H7 (cell line): ENCODE results near the gene RGS3. TPM values are rescaled to one million over a fixed set of nuclear protein-coding genes. Genes with fewer than 3 reads are reported as not detected.

Source experiments
- DNase-seq: peaks from one replicate; pipeline ENCODE4 v3.0.0; 2012
- H3K27me3 ChIP-seq: 2 replicates; pipeline ENCODE4 v1.6.0; 2011; ENCODE audit warnings: mild to moderate bottlenecking, low read length; ENCODE audit not compliant: control insufficient read depth, insufficient read depth
- H3K36me3 ChIP-seq: replicated peaks from 2 replicates; pipeline ENCODE4 v1.5.1; 2011; ENCODE audit warnings: low read length; ENCODE audit not compliant: control insufficient read depth, insufficient read depth
- H3K4me3 ChIP-seq: 2 replicates; pipeline ENCODE4 v1.5.1; 2011; ENCODE audit warnings: low read depth, mild to moderate bottlenecking, control low read depth, low read length, moderate library complexity; ENCODE audit not compliant: insufficient read depth
- total RNA-seq: library from RNA; depleted of rRNA; stranded (reverse); fragments of >200 nt; shearing (Covaris generic); gene quantifications from 2 replicates; pipeline ENCODE4 v1.2.3, GENCODE V29; 2014

The RGS3 gene
- total RNA-seq, 1 experiment from 2014 or later = 18.2 TPM

DNA sequence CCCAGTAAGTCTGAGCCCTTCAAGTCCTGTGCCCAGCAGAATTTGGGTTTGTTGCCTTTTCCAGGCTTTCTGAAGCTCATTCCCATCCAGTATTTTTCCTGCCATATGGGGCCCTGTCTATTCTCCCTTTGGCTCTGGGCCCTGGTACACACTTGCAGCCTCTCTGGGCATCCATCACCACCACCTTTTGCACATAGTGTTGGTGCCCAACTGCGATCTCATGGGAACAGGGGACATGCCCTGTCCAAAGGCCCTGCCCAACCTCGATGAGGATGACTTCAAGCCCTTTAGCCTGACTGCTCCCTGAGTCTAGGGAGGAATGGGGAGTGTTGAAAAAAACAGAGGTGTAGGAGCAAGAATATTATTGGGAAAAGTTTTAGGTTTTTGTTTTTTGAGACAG, 11.5 kb downstream of the RGS3 start:
- Histone ChIP-seq H3K36me3 (no peaks in the 10 kb centered on the region), H3K4me3 (no peak overlapping the region), H3K27me3 (no peaks in the 10 kb centered on the region)
- DNase-seq = no peak

DNA sequence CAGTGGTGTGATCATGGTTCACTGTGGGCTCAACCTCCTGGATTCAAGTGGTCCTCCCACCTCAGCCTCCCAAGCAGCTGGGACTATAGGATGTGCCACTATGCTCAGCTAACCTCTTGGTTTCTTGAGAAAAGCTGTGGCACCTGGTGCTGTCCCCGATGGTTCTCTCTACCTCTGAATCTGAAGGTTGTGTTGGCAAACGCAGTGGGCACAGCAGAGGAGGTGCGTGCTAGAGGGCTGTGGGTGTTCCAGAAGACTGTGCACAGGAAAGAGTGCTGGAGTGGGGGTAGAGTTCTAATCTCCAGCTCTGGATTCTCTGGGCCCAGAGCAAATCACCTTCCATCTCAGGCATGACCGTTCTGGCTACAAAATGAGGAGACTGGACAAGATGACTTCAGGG, 12.5 kb downstream of the RGS3 start:
- DNase-seq = no peak
- Histone ChIP-seq H3K27me3 (no peaks in the 10 kb centered on the region), H3K4me3 (no peak overlapping the region), H3K36me3 (no peaks in the 10 kb centered on the region)

DNA sequence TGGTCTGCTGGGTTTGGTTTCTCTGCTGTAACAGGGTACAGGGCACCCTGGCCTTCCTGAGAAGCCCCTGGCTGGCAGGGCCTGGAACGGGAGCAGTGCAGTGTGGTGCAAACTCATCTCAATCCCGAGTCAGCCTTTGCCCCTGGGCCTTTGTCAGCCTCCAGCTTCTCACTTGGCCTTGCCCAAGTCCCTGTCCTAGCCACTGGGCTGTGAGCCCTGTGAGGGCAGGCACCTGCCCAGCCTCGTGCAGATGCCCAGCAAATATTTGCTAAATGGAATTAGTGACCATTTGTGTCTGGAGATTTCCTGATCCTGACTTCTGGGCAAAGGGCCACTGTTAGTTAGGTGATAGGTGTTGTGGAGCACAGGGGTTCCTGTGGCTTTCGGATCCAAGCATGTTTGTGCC, 13.0 kb downstream of the RGS3 start:
- no peak overlapping the region for H3K4me3 ChIP-seq
- H3K27me3 ChIP-seq = no peaks in the 10 kb centered on the region
- no peak for DNase-seq
- no peaks in the 10 kb centered on the region for H3K36me3 ChIP-seq

DNA sequence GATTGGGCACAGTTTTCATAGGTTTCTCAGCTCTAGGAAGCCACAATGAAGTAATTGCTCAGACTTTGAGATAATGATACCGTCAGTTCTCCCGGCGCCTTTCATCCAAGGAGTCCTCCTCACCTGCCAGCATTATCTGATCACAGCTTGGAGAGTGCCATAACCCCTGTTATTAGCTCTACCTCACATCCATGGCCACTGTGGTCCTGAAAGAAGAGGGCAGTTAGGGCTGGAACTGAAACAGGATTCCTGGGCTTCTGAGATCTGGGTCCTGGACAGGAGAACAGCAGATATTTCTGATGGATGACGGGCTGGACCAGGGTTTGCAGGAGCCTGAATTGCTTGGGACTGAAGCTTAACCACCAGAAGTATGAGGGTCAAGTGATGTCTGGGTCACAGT, 13.5 kb downstream of the RGS3 start:
- no peak for DNase-seq
- Histone ChIP-seq H3K27me3 (no peaks in the 10 kb centered on the region), H3K36me3 (no peaks in the 10 kb centered on the region), H3K4me3 (no peak overlapping the region)

DNA sequence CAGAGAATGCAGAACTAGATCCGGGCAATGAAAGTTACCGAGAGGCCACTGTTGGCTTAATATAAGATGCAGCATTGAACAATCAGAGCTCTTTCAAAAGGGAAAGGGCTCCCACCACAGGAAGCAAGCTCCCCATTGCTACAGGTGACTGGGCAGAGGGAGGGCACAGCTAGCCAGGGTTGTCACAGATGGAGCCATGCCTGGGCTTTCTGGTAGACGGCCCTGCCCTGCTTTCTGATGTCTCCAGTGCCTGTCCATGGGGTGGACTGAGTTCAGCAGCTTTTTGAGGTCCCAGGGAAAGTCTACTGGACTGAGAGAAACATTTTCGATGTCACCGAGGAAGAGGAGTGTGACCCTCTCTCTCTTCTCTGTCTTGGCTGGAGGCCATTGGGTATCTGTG, 14.1 kb downstream of the RGS3 start:
- Histone ChIP-seq H3K36me3 (no peaks in the 10 kb centered on the region), H3K4me3 (no peak overlapping the region), H3K27me3 (no peaks in the 10 kb centered on the region)
- no peak for DNase-seq

DNA sequence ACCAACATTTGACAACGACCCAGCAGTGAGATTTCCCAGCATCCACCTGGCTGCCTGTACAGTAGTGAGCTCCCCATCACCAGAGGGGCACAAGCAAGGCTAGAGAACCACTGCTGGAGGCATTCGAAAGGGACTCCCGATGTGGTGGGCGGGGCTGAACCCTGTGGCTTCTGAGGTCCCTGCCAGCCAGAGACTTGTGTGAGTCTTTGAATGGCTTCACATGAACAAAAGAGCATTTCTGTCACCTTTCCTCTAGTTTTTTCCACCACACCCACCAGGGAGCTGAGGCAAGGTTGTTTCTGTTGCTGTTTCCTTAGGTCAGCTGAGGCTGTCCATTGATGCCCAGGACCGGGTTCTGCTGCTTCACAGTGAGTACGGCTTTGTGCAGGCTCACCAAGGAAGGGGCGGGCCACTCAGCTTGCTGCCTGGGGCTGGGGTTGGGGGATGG, 15.7 kb downstream of the RGS3 start:
- no peaks in the 10 kb centered on the region for H3K27me3 ChIP-seq
- no peak for DNase-seq

DNA sequence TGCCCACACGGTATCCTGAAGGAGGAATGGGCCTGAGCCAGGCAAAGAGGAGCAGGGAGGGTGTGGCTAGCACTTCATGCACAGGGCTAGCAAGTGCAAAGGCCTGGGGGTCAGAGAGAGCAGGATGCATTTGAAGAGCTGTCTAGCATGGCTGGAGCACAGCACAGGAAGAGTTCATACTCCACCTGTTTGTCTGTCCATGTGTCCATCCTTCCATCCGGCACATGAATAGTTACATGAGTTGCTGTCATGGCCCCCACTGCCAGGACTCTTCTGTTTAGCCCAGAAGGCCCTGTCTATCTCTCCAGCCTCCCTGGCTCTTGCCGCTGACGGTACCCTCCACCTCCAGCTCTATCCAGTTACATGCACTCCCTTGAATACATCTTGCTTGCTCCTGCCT, 17.1 kb downstream of the RGS3 start:
- H3K27me3 ChIP-seq = no peaks in the 10 kb centered on the region
- H3K4me3 ChIP-seq = no peak overlapping the region
- no peak for DNase-seq
- no peaks in the 10 kb centered on the region for H3K36me3 ChIP-seq

More for the DNA sequence above, 15.7 kb downstream of the RGS3 start:
- Histone ChIP-seq H3K36me3 (no peaks in the 10 kb centered on the region), H3K4me3 (no peak overlapping the region)

DNA sequence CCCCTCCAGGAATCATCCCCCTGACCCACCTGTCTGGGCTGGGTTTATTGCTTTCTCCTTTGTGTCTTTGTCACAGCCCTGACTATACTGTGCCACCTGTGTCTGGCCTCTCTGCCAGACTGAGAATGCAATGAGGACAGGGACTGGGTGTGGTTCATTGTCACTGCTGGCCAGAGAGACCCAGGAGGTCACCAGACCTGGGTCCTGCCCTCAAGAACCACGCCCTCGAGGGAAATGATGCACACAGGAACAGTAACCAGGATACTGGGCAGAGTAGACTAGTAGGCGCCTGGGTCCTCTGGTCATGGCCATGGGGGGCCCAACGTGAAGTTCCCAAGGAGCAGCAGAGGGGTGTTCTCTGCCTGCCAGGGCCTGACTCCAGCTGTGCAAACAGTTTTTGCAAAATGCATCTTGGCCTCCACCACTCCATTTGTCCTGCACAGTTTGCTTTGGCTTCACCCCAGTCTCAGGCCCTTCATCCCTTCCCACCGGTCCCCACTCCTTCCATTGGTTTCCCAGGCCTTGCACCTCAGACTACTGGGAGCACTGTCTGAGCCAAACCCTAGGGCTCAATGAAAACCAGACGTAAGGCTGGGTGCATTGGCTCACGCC, 17.8 kb downstream of the RGS3 start:
- Histone ChIP-seq H3K36me3 (no peaks in the 10 kb centered on the region), H3K4me3 (no peak overlapping the region), H3K27me3 (no peaks in the 10 kb centered on the region)
- DNase-seq = no peak

DNA sequence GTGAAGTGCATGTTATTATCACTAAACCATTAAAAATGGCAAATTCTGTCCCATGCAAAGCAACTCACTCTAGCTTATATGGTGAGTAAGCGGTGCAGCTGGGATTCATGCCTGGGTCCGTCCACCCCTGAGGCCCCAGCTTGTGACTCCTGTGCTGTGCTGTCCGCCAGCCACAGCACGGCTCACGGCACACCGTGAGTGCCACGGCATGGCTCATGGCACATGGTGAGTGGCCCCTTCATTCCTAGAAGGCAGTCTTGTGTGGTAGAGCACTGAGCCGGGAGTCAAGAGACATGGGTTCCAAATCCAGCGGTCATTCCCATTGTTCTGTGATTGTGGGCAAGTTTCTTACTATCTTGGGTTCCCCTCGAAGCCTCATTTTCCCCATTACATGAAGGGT, 18.8 kb downstream of the RGS3 start:
- no peaks in the 10 kb centered on the region for H3K36me3 ChIP-seq
- H3K4me3 ChIP-seq = no peak overlapping the region
- DNase-seq = no peak
- no peaks in the 10 kb centered on the region for H3K27me3 ChIP-seq

DNA sequence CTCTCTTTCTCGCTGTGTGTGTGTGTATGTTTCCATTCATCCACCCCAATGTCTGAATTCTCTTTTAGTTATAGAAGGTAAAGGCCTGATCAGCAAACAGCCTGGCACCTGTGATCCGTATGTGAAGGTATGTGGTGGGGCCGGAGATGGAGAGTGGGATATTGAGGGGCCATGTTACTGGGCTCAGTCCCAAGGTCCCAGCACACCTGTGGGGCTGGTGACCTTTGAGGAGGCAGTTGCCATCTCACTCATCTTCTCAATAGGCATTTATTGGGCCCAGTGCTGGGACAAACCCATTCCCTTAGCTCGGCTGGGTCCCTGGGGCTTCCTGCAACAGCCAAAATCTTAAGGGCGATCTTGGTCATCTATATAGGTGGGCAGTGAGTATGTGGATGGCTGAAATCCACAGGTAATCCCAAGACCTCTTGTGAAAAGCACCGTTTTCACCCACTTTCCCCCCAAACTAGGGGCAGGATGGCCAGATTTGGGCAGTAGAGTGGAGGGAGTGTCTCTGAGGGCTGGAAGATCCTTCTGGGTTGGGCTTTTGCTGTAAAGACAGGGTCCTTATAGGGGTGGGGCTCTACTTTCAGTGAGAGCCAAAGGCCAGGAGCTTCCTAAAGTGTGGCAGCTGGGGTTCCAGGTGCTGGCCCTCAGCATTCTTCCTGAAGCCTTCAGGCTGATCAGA, 19.6 kb downstream of the RGS3 start:
- Histone ChIP-seq H3K4me3 (no peak overlapping the region), H3K36me3 (no peaks in the 10 kb centered on the region), H3K27me3 (no peaks in the 10 kb centered on the region)
- no peak for DNase-seq

DNA sequence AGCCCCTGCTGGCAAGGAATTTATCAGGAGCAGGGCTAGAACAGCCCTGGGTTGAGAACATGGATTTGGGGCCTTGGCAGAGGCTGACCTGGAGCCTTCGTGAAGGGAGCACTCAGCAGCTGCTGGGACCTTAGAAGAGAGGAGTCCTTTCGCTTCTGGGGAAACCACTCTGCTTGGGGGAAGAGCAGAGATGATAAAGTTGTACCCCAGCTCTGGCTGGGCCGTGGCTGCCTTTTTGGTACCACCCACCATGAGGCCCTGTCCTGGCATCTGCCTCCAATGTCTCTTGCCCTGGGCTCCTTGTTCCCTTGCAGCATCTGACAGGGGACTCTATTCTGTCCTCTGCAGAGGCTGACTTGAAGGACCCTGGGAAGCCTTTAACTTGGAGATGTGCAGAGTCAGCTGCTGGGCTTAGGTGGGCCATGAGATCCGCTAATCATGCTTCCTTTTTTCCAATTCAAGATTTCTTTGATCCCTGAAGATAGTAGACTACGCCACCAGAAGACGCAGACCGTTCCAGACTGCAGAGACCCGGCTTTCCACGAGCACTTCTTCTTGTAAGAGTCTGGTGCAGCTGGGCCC, 20.2 kb downstream of the RGS3 start:
- no peaks in the 10 kb centered on the region for H3K27me3 ChIP-seq
- no peak for DNase-seq
- no peak overlapping the region for H3K4me3 ChIP-seq

DNA sequence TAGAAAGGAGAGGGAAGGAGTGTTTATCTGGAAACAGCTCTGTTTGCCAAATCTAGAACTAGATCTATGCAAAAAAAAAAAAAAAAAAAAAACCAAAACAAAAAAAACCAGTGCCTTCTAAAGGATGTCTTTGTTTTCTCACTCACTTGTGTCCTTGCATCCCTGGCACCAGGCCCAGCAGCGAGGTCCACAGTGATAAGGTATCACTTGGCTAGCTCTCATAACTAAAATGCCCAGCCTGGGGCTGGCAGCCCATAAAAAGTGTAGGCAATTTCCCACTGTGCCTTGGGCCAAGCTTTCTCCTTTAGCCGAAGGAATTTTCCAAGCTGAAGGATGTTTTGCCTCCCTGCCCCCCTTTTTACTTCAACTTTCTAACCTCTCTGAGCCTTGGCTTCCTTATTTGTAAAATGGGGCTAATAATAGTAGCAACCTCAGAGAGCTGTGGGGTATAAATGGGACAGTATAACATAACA, 20.8 kb downstream of the RGS3 start:
- Histone ChIP-seq H3K36me3 (peaks cover 1% of the 10 kb centered on the region; the same call in 1 of the 2 replicates), H3K4me3 (no peak overlapping the region), H3K27me3 (no peaks in the 10 kb centered on the region)
- no peak for DNase-seq

More for the DNA sequence above, 20.2 kb downstream of the RGS3 start:
- peaks cover 1% of the 10 kb centered on the region; the same call in 1 of the 2 replicates for H3K36me3 ChIP-seq

DNA sequence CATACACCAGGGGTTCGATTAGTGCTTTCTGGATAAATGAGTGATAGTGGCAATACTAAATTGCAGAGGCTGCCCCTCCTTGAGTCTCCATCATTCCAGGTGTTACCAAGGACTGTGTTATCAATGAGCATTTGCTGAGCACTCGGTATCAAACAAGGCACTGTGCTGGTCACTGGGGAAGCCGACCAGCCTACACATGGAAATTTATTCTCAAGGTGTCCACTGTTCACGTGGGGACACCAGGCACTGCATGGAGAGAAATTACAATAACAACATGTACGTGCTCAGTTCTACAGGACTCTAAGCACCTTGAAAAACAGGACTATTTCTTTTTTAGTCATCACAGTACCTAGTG, 22.2 kb downstream of the RGS3 start:
- Histone ChIP-seq H3K36me3 (peaks cover 1% of the 10 kb centered on the region; the same call in 1 of the 2 replicates), H3K27me3 (no peaks in the 10 kb centered on the region), H3K4me3 (no peak overlapping the region)
- DNase-seq = no peak

DNA sequence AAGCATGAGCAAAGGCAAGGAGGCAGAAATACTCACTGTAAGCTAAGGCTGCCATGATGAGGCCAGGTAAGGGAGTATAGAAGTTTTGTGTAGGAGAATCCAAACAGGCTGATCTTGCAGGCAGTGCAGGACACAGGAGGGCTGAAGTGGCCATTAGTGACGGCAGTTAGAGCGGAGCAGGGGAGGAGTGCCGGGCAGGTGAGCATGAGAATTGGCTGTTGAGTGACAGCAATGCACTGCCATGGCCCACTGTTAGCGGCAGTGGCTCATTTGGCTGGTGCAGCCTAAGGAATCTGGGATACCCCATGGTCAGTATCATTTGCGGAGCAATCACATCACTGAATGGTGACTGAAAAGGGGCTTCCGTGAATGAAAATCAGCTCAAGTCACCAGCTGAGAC, 22.8 kb downstream of the RGS3 start:
- Histone ChIP-seq H3K36me3 (peaks cover 1% of the 10 kb centered on the region; the same call in 1 of the 2 replicates), H3K4me3 (no peak overlapping the region), H3K27me3 (no peaks in the 10 kb centered on the region)
- no peak for DNase-seq

DNA sequence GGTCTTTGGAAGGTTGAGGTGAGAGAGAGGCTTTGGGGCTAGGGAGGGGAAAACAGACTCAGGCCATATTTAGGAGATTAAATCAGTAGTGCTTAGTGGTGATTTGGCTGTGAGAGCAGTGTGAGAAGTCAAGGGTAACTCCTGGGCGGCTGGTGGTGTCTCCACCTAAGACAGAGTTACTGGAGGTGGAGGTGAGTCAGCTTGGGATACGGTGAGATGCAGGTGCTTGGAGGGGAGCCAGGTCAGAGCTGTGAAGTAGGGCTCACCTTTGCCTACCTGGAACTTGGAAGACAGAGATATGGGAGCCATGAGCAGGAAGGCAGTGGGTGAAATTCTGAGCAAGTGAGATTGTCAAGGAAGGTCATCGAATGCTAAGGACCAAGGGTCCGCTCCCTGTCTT, 24.5 kb downstream of the RGS3 start:
- Histone ChIP-seq H3K4me3 (no peak overlapping the region), H3K27me3 (no peaks in the 10 kb centered on the region), H3K36me3 (peaks cover 1% of the 10 kb centered on the region; the same call in 1 of the 2 replicates)
- DNase-seq = no peak
